ENCODE results near the gene TMCO1. TPM values are rescaled to one million over a fixed set of nuclear protein-coding genes. Genes with fewer than 3 reads are reported as not detected.
"Not testable (repeated sequence)": the region's sequence is repeated elsewhere in the genome, so short reads cannot be mapped to it uniquely, and the experiment has no call there.

TMCO1 gene
- total RNA-seq, 1 donor from 2014 or later, result 95.1 TPM

GRCh38 chr1:165759095-165759494, 9.6 kb downstream of the TMCO1 start:
- Mint-ChIP-seq H3K4me3 (no peak overlapping the region), H3K4me1 (no peaks in the 10 kb centered on the region), H3K36me3 (ENCODE audit: low read depth) (peaks cover 4% of the 10 kb centered on the region), H3K27me3 (ENCODE audit: low read depth) (no peaks in the 10 kb centered on the region), H3K27ac (ENCODE audit: unreplicated experiment) (no peak overlapping the region), H3K9me3 (no peaks in the 10 kb centered on the region)
- TF ChIP-seq, protein P1, sequence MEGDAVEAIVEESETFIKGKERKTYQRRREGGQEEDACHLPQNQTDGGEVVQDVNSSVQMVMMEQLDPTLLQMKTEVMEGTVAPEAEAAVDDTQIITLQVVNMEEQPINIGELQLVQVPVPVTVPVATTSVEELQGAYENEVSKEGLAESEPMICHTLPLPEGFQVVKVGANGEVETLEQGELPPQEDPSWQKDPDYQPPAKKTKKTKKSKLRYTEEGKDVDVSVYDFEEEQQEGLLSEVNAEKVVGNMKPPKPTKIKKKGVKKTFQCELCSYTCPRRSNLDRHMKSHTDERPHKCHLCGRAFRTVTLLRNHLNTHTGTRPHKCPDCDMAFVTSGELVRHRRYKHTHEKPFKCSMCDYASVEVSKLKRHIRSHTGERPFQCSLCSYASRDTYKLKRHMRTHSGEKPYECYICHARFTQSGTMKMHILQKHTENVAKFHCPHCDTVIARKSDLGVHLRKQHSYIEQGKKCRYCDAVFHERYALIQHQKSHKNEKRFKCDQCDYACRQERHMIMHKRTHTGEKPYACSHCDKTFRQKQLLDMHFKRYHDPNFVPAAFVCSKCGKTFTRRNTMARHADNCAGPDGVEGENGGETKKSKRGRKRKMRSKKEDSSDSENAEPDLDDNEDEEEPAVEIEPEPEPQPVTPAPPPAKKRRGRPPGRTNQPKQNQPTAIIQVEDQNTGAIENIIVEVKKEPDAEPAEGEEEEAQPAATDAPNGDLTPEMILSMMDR (conservative IDR thresholded peaks at IDR 0.05), result no peak
- DNase-seq (ENCODE audit: low read depth, low spot score), result no peak

DNA sequence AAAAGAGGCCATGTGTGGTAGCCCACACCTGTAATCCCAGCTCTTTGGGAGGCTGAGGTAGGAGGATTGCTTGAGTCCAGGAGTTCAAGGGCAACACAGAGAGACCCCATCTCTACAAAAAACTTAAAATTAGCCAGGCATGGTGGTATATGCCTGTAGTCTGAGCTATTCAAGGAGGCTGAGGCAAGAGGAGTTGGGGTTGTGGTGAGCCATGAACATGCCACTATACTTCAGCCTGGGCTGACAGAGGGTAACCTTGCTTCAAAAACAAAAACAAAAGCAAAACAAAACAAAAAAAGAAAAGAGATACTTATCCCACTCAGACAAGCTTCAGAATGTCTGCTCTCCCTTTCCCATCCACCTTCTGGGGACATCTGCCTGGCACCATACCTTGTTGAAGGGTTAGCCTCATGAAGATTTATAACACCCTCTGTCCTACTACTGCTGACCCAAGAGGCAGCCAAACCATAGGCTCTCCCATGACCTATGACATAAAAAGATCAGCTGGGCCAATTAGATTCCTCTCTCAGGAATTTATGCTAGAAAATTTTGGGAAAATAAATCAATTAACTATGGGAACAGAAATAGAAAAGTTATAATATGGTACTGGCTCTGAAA, 13.2 kb downstream of the TMCO1 start:
- DNase-seq (ENCODE audit: low read depth, low spot score), result no peak
- no peak overlapping the region for H3K4me3 Mint-ChIP-seq
- H3K27me3 Mint-ChIP-seq (ENCODE audit: low read depth), result no peaks in the 10 kb centered on the region
- peaks cover 4% of the 10 kb centered on the region for H3K36me3 Mint-ChIP-seq (ENCODE audit: low read depth)
- H3K4me1 Mint-ChIP-seq, result no peaks in the 10 kb centered on the region
- TF ChIP-seq, protein P1 (conservative IDR thresholded peaks at IDR 0.05), result no peak
- H3K27ac Mint-ChIP-seq (ENCODE audit: unreplicated experiment), result no peak overlapping the region
- H3K9me3 Mint-ChIP-seq, result no peaks in the 10 kb centered on the region

- H3K27me3 Mint-ChIP-seq (ENCODE audit: low read depth), result no peaks in the 10 kb centered on the region
- H3K4me3 Mint-ChIP-seq, result no peak overlapping the region
- TF ChIP-seq, protein P1 (conservative IDR thresholded peaks at IDR 0.05), result no peak
- H3K9me3 Mint-ChIP-seq, result no peaks in the 10 kb centered on the region
- no peak overlapping the region for H3K27ac Mint-ChIP-seq (ENCODE audit: unreplicated experiment)
- no peak for DNase-seq (ENCODE audit: low read depth, low spot score)
- H3K4me1 Mint-ChIP-seq, result no peaks in the 10 kb centered on the region
- H3K36me3 Mint-ChIP-seq (ENCODE audit: low read depth), result peaks cover 4% of the 10 kb centered on the region
Measured at GRCh38 chr1:165753934-165754333, 14.7 kb downstream of the TMCO1 start.

- no peak for DNase-seq (ENCODE audit: low read depth, low spot score)
- Mint-ChIP-seq H3K27ac (ENCODE audit: unreplicated experiment) (no peak overlapping the region), H3K27me3 (ENCODE audit: low read depth) (no peaks in the 10 kb centered on the region), H3K36me3 (ENCODE audit: low read depth) (peaks cover 3% of the 10 kb centered on the region), H3K4me3 (no peak overlapping the region), H3K4me1 (no peaks in the 10 kb centered on the region), H3K9me3 (no peaks in the 10 kb centered on the region)
- TF ChIP-seq, protein P1 (conservative IDR thresholded peaks at IDR 0.05), result no peak
Measured at GRCh38 chr1:165748550-165748949, 20.1 kb downstream of the TMCO1 start.

- TF ChIP-seq, protein P1 (conservative IDR thresholded peaks at IDR 0.05), result no peak
- no peak overlapping the region for H3K27ac Mint-ChIP-seq (ENCODE audit: unreplicated experiment)
- H3K4me1 Mint-ChIP-seq, result no peaks in the 10 kb centered on the region
- H3K4me3 Mint-ChIP-seq, result no peak overlapping the region
- no peaks in the 10 kb centered on the region for H3K9me3 Mint-ChIP-seq
- H3K36me3 Mint-ChIP-seq (ENCODE audit: low read depth), result peaks cover 3% of the 10 kb centered on the region
- no peaks in the 10 kb centered on the region for H3K27me3 Mint-ChIP-seq (ENCODE audit: low read depth)
- no peak for DNase-seq (ENCODE audit: low read depth, low spot score)
Measured at GRCh38 chr1:165747632-165748447, 20.8 kb downstream of the TMCO1 start.

DNA sequence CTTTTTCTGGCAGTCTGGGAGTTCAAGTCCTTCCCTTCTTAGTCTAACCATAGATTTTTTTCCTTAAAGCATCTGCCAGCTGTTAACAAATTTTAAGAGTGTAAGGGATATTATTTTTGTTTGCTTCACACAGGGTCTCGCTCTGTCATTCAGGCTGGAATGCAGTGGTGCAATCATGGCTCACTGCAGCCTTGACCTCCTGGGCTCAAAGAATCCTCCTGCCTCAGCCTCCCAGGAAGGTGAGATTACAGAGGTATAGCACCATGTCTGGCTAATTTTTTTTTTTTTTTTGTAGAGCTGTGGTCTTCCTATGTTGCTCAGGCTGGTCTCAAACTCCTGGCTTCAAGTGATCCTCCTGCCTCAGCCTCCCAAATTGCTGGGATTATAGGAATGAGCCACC, 23.8 kb downstream of the TMCO1 start:
- H3K27me3 Mint-ChIP-seq (ENCODE audit: low read depth); H3K4me3 Mint-ChIP-seq; H3K9me3 Mint-ChIP-seq; H3K4me1 Mint-ChIP-seq; DNase-seq (ENCODE audit: low read depth, low spot score); H3K27ac Mint-ChIP-seq (ENCODE audit: unreplicated experiment): not testable (repeated sequence)
- H3K36me3 Mint-ChIP-seq (ENCODE audit: low read depth), result peaks cover 13% of the 10 kb centered on the region

Data from neural crest cell (in vitro differentiated cells).